IgD-negative memory B cell (primary cell): ENCODE data around the gene KCMF1. TPM values are rescaled to one million over a fixed set of nuclear protein-coding genes. Genes with fewer than 3 reads are reported as not detected.
A peak's percentile ranks its signal among the peaks of the same experiment; 100 is the strongest.

Experiments used
- H3K27ac Mint-ChIP-seq, 3 donors: one replicate each; pipeline ENCODE4 v1.8.0; 2020 to 2022; ENCODE audit warnings: mild to moderate bottlenecking in 3 of 3, mixed read lengths in 3 of 3, moderate library complexity in 1 of 3
- H3K27me3 Mint-ChIP-seq: one replicate; pipeline ENCODE4 v1.8.0; 2021; ENCODE audit warnings: mixed read lengths
- H3K36me3 Mint-ChIP-seq: one replicate; pipeline ENCODE4 v1.8.0; 2020; ENCODE audit warnings: mild to moderate bottlenecking, mixed read lengths
- H3K4me1 Mint-ChIP-seq, 3 donors: one replicate each; pipeline ENCODE4 v1.8.0; 2020 to 2022; ENCODE audit warnings: mixed read lengths in 3 of 3, mild to moderate bottlenecking in 1 of 3
- H3K4me3 Mint-ChIP-seq, 4 donors: one replicate each; pipeline ENCODE4 v1.8.0; 2020 to 2022; ENCODE audit warnings: mild to moderate bottlenecking in 4 of 4, mixed read lengths in 4 of 4, moderate library complexity in 3 of 4
- H3K9me3 Mint-ChIP-seq, 3 donors: one replicate each; pipeline ENCODE4 v1.8.0; 2020 to 2021; ENCODE audit warnings: mixed read lengths in 3 of 3, mild to moderate bottlenecking in 1 of 3
- polyA plus RNA-seq: library from polyadenylated mRNA; unstranded; fragments of 300-500 nt; fragmentation: Illumina TruSeq; gene quantifications from one replicate; pipeline ENCODE4 v1.2.3, GENCODE V29; 2021

KCMF1 gene
- polyA plus RNA-seq, 1 donor from 2014 or later: 17.6 TPM

GRCh38 chr2:85087541-85087940, 116.6 kb downstream of the KCMF1 start:
- Mint-ChIP-seq H3K27ac (no peak overlapping the region), H3K4me3 (no peak overlapping the region), H3K36me3 (peaks cover 2% of the 10 kb centered on the region), H3K9me3 (peaks cover 0 to 8% (median 2%) of the 10 kb centered on the region in 3 donors), H3K27me3 (peaks cover 21% of the 10 kb centered on the region), H3K4me1 (peaks cover 0 to 9% (median 0%) of the 10 kb centered on the region in 3 donors)

- H3K9me3 Mint-ChIP-seq: no peaks in the 10 kb centered on the region
- H3K4me3 Mint-ChIP-seq: no peak overlapping the region
- no peaks in the 10 kb centered on the region for H3K36me3 Mint-ChIP-seq
- peaks cover 0 to 7% (median 0%) of the 10 kb centered on the region in 3 donors for H3K4me1 Mint-ChIP-seq
- peaks cover 21% of the 10 kb centered on the region for H3K27me3 Mint-ChIP-seq
- no peak overlapping the region for H3K27ac Mint-ChIP-seq
Observed at GRCh38 chr2:85088921-85089320, 118.0 kb downstream of the KCMF1 start.

GRCh38 chr2:85089585-85089984, 118.6 kb downstream of the KCMF1 start:
- Mint-ChIP-seq H3K27me3 (peaks cover 21% of the 10 kb centered on the region), H3K27ac (no peak overlapping the region)

GRCh38 chr2:85091838-85092237, 120.9 kb downstream of the KCMF1 start:
- H3K4me3 Mint-ChIP-seq: no peak overlapping the region
- H3K27ac Mint-ChIP-seq: no peak overlapping the region

More at GRCh38 chr2:85089585-85089984, 118.6 kb downstream of the KCMF1 start:
- Mint-ChIP-seq H3K36me3 (no peaks in the 10 kb centered on the region), H3K4me1 (peaks cover 0 to 7% (median 0%) of the 10 kb centered on the region in 3 donors), H3K4me3 (no peak overlapping the region), H3K9me3 (no peaks in the 10 kb centered on the region)

GRCh38 chr2:85095094-85095493, 124.1 kb downstream of the KCMF1 start:
- Mint-ChIP-seq H3K27me3 (peaks cover 18% of the 10 kb centered on the region), H3K4me3 (no peak overlapping the region), H3K27ac (peak overlapping the region in 1 of 3 donors; percentile 72), H3K36me3 (no peaks in the 10 kb centered on the region), H3K9me3 (peaks cover 0 to 1% (median 0%) of the 10 kb centered on the region in 3 donors), H3K4me1 (no peaks in the 10 kb centered on the region)

More at GRCh38 chr2:85091838-85092237, 120.9 kb downstream of the KCMF1 start:
- Mint-ChIP-seq H3K9me3 (peaks cover 0 to 1% (median 0%) of the 10 kb centered on the region in 3 donors), H3K36me3 (no peaks in the 10 kb centered on the region), H3K4me1 (peaks cover 0 to 7% (median 0%) of the 10 kb centered on the region in 3 donors), H3K27me3 (peaks cover 26% of the 10 kb centered on the region)

- Mint-ChIP-seq H3K36me3 (no peaks in the 10 kb centered on the region), H3K27ac (no peak overlapping the region), H3K27me3 (peaks cover 9% of the 10 kb centered on the region), H3K4me3 (no peak overlapping the region), H3K9me3 (peaks cover 0 to 1% (median 0%) of the 10 kb centered on the region in 3 donors), H3K4me1 (no peaks in the 10 kb centered on the region)
Observed at GRCh38 chr2:85096616-85097015, 125.7 kb downstream of the KCMF1 start.

- Mint-ChIP-seq H3K9me3 (no peaks in the 10 kb centered on the region), H3K36me3 (no peaks in the 10 kb centered on the region), H3K27ac (no peak overlapping the region), H3K27me3 (peaks cover 1% of the 10 kb centered on the region), H3K4me1 (no peaks in the 10 kb centered on the region), H3K4me3 (no peak overlapping the region)
Observed at GRCh38 chr2:85104228-85104627, 133.3 kb downstream of the KCMF1 start.

GRCh38 chr2:85106489-85107180, 135.7 kb downstream of the KCMF1 start:
- no peak overlapping the region for H3K4me3 Mint-ChIP-seq
- no peaks in the 10 kb centered on the region for H3K36me3 Mint-ChIP-seq
- no peak overlapping the region for H3K27ac Mint-ChIP-seq
- peaks cover 5% of the 10 kb centered on the region for H3K27me3 Mint-ChIP-seq
- H3K4me1 Mint-ChIP-seq: no peaks in the 10 kb centered on the region
- H3K9me3 Mint-ChIP-seq: peaks cover 0 to 5% (median 0%) of the 10 kb centered on the region in 3 donors

Other genes with a start within 250 kb of the KCMF1 start
- 5.7 TPM for gene TRABD2A, start 90.1 kb upstream of the KCMF1 start, polyA plus RNA-seq
- 6,394 TPM for gene TMSB10, start 65.5 kb upstream of the KCMF1 start, polyA plus RNA-seq
- gene TCF7L1, start 162.2 kb downstream of the KCMF1 start, polyA plus RNA-seq: 1.0 TPM